8988T (cell line): ENCODE measurements around the gene KCNJ4.

Source experiments
- DNase-seq: peaks from one replicate; pipeline ENCODE4 v3.0.0; 2011

The KCNJ4 gene

DNA sequence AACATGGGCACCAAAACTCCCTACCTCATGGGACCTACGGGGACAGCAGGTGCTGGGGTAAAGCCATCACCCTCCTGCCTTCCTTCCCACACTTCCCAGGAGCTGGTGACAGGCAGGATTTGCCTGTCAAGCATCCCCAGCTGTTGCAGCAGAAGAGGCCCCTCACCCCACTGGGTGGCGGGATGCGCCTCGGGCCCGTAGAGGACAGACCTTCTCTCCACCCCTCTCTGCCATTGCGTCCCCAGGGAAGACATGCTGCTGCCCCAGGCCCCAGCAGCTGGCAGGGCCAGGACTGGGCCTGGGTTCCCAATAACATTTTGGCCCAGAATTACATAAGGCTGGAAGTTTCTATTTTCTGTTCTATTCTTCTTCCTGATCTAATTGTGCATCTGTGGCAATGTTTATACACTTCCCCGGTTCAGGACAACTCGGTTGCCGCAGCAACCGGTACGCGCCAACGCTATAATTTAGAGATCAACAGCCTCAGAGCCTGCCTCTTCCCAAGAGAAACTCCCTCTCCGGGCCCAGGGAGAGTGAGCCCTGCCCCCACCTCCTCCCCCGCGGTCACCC, 25.4 kb downstream of the KCNJ4 start:
- DNase-seq: no peak

DNA sequence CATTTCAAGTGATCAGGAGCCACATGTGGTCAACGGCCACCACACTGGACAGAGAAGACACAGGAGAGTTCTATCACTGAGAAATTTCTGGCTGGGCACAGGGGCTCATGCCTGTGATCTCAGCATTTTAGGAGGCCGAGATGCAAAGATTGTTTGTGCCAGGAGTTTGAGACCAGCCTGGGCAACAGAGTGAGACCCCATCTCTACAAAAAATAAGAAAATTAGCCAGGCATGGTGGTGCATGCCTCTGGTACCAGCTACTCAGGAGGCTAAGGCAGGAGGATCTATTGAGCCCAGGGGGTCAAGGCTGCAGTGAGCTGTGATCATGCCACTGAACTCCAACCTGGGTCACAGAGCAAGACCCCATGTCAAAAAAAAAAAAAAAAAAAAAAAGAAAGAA, 26.3 kb downstream of the KCNJ4 start:
- DNase-seq: no peak

DNA sequence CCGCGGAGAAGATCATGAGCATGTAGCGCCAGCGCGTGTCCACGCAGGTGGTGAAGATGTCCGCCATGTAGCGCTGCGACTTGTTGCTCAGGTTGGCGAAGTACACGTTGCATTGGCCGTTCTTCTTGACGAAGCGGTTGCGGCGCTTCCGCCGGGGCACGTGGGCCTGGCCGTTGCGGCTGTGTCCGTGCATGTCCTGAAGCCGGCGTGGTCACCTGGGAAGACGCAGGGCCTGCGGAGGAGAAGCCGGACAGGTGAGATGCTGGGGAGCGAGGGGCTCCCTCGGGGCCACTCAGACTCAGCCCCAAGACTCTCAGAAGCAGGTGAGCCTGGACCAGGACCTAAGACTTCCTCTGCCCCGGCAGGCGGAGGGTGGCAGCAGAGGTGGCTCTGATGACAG, 27.1 kb downstream of the KCNJ4 start:
- DNase-seq: no peak

DNA sequence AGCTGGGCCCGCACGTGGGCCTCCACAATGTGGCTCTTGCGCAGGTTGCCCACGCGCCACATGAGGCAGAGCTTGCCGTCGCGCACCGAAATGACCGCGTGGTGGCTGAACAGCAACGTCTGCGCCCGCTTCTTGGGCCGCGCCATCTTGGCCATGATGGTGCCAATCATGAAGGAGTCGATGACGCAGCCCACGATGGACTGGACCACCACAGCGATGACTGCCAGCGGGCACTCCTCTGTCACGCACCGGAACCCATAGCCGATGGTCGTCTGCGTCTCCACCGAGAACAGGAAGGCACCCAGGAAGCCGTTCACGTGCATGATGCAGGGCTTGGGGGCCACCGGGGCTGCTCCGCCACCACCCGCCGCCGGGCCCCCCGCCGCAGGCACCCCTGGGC, 27.5 kb downstream of the KCNJ4 start:
- no peak for DNase-seq

DNA sequence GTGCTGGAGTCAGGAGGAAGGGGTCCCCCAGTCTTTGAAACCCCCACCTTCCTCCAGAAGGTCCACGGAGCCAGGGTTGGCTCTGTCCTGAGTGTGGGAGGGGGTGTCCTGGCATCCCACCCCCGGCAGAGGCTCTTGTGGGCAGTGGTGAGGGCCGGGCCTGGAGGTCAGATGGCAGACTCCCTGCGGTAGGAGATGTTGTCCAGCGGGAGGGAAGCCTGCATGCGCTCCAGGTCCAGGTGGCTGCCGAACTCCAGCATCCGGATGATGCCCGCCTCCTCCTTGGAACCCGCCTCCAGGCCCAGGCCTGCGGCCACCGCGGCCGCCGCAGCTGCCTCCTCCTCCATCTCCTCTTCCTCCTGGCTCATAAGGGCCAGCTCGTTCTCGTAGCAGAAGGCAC, 28.4 kb downstream of the KCNJ4 start:
- no peak for DNase-seq

DNA sequence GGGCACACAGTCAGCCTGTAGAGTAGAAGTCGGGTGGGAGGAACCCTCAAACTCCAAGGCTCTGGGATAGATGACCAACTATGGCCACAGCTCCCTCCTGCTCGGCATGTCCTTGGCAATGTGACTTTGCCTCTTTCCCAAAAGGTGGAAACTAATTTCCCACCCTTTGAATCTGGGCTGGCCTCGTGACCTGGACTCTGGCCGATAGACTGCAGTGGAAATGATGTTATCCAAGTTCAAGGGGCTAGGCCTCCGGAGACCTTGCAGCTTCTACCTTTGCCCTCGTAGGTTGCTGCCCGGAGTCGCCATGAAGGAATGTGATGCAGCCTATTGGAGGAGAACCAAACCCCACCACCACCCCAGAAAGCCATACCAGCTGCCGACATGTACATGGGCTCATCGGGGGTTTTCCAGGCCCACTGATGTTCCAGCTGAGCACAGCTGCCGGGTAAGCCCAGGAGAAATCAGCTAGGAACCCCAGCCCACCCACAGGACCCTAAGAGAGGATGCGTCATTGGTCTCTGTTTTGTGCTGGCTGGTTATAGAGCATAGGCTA, 30.4 kb downstream of the KCNJ4 start:
- no peak for DNase-seq

DNA sequence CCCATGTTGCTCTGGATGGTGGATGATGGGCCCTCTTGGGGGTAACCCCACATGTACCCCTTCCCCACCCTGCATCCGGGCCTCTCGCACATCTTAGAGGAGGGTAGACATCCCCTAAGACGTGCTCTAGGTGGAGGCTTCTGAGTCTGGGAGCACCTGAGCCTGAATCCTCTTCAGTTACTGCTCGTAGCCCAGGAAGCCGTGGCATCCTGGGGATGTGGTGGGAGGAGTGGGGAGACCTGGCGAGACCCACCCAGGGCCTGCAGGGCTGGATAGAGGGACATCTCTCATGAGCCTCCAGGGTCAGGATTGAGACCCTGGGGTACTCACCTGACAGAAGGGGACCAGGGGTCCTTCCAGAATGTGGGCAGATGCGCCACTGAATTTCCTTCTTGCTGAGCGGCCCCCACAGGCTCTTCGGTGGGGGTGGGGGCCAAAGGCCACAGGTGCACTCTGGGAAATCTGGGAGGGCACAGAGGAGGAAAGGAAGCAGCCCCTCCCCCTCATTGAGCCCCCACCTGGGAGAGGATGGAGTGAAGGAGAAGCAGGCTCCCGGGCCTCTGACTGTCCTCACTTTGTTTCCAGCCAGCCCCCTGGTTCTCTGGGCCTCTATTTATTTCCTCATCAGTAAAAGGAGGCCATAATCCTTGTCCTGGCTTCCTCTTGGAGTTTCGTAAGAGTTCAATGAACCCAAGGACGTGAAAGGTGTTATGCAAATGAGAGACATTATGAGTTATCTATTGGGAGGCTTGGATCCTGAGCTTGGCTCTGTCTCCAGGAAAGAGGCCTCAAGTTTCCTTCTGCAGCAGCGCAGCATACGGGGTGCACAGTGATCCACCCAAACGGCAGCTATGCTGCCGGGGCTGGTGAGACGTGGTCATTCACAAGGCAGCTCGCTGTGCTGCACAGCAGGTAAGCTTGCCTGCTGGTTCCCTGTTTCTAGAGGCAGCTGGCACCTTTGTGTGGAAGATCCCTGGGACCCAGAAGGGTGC, 31.2 kb downstream of the KCNJ4 start:
- DNase-seq: no peak

DNA sequence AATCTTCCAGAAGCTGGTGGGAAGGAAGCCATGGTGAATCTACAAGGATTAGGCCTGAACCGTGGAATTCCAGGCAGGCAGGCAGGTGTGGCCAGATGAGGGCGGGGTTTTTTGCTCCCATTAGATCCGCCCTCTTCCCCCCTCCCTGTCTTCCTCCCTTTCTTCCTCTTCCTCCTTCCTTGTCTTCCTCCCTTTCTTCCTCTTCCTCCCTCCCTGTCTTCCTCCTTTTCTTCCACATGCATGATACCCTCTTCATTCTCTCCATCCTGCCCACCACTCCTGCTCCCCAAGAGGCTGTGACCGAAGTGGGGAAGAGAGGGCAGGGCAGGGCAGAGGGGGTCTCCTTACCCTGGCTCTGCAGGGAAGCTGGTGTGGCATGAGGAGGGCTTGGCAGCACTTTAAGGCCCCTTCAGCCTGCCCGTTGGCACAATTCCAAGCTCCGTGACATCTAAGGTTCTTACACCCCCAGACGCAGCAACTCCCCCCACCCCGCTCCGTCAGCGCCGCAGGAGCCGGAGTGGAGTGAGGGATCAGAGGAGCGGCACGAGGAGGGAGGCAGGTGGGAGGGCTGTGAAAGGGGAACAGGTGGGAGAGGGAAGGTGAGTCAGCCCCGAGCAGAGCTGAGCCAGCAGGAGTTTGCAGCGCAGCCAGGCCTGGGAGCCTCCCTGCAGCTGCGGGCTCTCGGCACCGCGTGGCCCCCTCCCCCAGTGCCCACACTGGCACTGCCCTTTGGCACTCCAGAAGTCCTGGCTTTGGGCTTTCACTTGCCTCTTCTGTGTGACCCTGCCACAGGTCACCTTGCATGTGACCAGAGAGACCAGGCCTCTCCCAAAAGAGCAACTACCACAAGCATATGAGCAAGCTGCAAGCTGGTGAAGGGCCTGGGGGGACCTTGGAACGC, 32.1 kb downstream of the KCNJ4 start:
- DNase-seq: no peak

DNA sequence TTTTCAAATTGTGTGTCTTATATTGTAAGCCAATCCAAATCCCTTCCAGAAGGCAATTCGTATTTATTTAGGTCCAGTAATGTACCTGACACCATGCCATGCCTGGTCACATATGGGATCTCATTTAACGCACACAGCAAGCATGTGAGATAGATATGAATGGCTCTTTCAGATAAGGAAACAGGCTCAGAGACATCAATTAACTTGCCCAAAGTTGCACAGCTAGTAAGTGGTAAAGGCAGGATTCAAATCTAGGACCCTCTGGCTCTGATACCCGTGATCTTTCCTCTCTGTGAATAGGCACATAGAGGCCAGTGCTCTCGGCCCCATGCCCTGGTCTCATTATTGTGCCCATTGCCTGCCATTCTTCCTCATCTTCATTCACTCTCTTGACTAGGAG, 34.3 kb downstream of the KCNJ4 start:
- no peak for DNase-seq

DNA sequence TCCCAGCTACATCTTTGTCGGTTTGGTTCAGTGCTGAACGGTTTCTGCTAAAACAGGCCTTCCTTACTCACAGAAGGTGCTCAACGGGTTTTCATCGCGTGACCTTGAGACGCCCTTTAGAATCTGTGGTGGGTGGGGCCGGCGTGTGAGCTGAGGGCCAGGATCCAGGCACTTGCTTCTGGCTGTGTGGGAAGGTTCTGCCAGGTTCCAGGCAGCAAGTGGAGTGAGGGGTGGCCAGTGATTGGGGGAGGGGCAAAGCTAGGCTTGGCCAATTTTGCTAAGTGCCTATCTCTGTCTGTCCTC, 35.2 kb downstream of the KCNJ4 start:
- DNase-seq: no peak

DNA sequence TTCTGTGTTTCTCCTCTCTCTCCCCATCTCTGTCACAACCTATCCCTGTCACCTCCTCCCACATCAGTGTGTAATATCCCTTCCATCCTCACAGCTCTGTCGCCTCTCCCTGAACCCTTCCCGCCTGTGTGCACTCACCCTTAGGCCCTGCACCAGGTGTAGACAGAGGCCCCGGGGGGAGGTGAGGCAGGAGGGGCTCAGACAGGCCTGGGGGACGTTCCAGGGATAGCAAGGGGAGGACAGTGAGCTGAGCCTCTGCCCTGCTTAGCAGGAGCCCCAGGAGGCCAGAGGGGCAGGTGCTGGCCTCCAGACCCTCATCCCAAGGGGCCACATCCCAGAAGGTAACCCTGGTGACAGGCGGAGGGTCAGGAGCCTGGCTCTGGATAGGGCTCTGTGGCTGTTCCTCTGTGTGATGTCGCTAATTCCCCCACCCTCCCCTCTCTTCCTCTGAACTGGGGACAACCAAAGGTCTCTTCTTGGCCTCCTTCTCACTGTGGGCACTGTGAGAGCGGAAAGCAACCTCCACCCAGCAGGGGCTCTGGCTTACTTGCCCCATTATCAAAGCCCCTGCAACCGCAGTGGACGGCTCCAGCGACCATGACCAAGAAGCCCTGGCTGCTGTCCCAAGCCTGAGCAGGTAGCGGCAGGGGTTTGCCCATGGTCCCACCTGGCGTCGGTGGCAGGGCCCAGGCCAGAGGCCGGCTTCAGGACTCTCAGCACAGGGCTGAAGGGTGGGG, 35.7 kb downstream of the KCNJ4 start:
- no peak for DNase-seq

DNA sequence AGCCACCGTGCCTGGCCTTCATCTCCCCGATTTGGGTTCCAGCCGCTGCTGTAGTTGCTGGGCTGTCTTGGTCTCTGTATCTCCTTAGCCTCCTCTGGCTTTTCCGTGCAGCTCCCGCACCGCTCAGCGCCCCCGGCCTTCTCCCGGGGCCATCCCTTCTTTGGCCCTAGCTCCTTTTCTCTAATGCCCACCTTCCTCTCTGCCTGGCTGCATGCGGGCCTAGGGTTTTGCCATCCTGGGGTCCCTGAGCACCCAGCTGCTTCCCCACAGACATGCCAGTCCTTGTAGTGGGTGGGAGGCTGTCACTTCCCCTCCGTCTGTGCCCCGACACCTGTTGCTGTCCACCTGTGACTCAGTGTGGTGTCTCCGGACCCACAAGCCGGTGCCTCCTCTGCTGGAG, 36.4 kb downstream of the KCNJ4 start:
- no peak for DNase-seq

DNA sequence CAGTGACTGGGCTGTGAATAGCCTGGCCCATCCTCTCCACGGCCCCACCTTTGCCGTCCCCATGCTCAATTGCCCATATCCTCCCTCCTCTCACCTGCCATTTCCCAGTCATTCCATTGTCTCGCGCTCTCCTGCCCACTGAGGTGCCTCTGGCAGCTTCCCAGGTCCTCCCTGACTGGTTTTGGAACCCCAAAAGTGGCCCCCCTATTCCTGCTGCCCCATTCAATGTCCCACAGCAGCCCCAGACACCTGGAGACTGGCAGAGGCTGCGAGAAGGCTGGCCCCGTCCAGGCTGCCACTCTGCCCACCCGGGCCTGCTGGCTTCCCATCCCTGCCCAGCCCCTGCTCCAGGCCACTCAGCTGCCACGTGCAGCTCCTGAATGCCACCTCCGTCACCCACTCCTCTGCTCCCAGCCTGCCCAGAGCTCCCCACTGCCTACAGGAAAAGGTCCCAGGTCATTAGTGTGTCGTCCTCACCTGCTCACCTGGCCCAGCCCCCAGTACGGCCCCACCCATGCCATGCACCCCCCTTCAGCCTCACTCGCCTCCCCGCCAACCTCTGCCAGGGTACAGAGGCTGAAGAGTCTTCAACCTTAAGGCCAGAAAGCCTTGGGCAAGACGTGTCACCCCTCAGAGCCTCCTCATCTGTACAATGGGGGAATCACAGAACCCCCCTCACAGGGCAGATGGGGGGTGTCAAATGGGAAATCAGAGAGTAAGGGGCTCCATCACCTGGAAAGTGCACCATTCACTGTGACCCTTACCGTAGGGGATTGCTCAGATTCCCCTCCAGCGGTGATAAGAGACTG, 37.5 kb downstream of the KCNJ4 start:
- DNase-seq: no peak

DNA sequence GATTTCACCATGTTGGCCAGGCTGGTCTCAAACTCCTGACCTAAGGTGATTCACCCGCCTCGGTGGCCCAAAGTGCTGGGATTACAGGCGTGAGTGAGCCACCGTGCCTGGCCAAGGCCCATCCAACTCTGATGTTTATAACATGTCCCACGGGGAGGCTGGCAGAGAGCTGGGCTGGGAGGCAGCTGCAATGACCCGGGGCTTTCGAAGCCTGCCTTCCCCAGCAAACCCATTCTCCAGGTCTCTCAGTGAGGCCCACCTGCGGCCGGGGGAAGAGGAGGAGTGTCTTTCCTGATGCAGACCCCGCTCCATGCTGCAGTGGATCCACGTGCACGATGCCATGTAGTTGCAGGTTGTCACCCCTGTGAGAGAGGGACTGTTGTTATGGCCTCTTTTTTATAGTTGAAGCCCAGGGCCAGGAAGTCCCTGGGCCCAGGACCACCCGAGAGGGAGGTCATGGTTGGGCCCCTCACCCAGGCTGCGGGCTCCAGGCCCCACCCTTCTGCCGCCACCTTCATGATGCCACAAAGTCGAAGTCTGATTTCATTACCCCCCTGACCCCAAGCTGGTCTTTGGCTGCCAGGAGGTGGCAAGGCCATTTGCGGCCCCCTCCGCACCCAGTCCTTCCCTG, 38.3 kb downstream of the KCNJ4 start:
- DNase-seq: no peak

DNA sequence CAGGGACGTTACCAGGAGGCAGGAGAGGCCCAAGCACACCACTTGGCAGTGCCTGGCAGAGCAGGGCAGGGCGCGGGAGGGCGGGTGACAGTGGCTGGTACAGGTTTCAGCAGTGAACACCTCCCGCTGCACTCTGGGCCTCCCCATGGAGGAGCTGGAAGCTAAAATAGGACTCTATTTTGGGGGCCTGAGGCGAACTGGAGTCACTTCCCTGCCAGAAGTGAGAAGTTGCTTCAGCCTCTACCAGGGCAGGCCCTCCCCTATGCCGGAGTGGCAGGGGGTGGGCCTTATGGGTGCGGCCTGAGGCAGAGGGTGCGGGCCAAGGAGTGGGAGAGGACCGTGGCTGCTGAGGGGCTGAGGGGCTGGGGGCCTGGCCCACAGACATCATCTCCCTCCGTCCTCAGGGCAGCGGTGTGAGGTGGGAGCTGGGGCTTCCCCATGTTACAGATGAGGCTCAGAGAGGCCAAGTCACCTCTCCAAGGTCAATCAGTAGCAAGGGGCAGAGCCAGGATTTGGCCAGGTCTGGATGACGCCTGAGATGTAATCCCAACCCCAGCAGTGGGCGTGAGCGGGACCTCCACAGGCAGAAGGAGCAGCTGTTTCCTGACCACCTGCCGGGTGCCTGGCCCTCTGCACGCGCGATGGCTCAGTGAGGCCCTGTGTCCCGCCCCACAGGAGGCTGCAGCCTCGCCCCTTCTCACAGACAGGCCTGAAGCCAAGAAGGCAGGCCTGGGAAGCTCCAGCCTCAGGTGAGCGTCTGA, 39.3 kb downstream of the KCNJ4 start:
- no peak for DNase-seq

DNA sequence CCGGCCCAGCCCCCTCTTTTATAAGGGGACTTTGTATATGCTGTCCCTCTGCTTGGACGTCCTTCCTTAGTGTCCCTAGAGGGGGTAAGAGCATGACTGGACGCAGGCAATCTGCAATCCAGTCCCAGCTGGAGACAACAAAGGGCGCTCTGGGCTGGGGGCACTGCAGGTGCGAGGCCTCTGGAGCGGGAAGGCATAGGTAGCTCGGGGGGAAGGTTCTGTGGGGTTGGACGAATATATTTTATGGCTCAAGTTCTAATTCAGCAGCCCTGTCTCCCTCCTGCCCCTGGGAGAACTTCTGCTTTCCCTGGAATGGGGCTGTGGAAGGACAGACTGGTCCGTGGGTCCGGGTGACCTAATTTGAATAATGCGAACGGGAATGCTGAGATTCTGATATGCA, 40.0 kb downstream of the KCNJ4 start:
- no peak for DNase-seq

DNA sequence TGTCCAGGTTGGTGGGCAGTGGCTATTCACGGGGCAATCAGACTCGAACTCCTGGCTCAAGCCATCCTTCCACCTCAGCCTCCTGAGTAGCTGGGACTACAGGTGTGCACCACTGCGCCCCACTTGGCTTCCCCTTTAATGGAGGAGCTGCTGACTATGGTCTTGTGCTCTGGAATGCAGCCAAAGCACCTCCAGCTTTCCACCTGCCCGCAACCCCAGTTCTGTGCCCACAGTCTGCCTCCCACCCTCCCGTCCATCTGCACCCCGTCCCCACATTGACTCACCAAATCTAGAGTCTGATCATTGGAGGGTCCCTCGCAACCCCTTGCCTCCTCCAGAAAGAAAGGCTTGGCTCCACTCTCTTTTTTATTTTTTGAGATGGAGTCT, 41.0 kb downstream of the KCNJ4 start:
- no peak for DNase-seq

DNA sequence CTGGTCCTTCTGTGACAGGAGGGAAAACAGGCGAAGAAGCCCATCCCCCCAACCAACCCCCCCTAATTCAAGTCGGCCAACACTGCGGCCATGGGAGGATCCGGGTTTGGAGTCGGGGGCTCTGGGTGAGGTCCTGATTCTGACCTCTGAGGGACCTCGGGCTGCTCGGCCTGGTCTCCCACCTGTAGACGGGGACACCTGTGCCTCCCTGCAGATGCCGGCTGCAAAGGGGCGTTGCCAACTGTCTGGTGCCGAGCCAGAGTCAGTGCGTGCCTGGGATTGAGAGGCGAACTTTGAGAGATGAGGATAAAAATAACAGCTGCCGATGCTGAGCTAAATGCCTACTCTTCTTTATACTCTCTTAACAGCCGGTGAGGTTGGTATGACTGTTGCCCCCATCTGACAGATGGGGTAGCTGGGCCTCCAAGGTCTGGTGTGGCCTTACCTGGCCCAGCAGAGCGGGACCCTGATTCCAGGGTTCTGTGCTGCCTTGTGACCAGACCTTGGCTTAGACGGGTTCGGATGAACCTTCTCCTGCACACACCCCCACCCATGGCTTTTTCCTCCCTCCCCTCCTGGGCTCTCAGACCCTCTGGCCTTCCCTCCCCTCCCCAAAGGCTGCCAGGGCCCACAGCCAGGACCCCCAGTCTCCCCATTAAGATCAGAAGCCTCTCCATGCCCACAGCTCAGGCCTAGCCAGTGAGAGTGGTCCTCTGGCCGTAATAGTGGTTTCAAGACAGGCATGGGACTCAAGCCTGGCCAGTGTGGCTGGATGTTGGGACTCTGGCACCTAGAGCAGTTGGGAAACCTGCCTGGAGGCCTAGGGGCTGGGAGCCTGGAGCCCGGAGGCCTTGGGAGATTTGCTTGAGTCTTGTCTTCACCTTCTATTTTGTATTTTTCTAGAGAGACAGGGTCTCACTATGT, 41.7 kb downstream of the KCNJ4 start:
- DNase-seq: no peak

DNA sequence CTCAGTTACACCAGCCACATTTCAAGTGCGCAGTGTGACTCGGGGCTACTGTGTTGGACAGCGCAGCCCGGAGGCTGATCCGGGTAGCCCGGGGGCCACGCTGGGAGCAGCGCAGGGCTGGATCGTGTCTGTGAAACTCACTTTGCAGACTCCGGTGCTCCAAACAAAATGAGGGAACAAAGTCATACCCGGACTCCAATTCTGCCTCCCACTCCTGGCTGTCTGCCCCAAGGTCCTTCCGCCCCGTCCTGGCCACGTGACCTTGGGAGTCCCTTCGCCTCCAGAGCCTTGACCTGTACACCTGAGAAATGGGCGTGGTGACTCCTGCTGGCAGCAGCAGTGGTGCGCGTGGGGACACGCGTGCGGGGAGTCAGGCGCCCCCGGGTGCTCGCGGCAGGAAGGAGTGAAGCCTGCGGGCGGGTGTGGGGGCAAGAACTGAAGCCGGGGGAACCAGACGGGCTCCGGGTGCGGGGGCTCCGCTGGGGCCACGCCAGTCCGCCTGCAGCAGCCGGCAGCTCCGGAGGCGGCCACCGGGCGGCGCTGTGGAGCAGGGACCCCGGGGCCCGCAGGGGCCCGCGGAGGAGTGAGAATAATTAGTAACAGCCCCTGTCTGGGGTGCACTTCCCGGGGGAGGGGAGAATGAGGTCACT, 42.4 kb downstream of the KCNJ4 start:
- DNase-seq: peak; percentile 83
